ENCODE results near the gene IKBKG. TPM values are rescaled to one million over a fixed set of nuclear protein-coding genes. Genes with fewer than 3 reads are reported as not detected.
"Not testable (repeated sequence)": the region's sequence is repeated elsewhere in the genome, so short reads cannot be mapped to it uniquely, and the experiment has no call there.

Gene IKBKG
- total RNA-seq, 2 donors from 2014 or later = 9.9 to 11.9 TPM

DNA sequence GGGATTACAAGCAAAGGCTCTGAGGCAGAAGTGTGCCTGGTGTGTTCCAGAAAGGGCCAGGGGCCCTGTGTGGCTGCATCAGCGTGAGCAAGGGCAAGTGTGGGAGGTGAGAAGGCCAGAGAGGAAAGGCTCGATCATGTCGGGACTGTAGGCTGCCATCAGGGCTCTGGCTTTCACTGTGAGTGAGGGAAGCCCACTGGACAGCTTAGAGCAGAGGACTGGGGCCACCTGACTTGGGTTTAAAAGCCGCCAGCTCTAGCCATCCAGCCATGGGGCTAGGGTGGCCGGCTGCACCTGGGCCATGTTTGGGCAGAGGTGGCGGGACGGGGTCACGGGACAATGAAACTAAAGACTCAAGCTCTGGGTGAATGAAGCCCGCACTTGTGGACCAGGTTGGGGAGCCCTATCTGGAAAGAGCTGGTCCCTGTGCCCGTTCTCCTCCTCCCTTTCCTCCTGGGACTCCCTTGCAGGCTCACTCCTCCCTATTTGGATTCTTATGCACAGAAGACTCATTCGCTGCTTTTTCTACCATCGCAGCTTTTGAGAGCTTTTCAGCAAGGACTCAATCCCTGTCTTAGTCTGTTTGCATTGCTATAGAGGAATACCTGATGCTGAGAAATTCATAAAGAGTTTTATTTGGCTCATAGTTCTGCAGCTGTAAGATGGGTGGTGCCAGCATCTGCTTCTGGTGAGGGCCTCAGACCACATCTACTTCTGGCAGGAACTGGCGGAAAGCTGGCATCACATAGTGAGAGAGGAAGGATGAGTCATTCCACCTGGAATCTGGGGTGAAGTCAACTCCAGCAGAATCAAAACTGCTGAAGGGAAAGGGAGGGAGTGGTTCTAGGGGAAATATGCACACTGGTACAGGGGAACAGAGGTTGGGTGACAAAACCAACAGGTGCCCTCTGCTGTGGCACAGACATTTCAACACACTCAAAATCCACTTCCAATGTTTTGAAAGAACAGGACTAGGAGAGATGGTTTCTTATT is 56.3 kb downstream of the IKBKG start:
- peak in 2 of 4 donors; percentile 6 to 25 for DNase-seq
- Histone ChIP-seq H3K4me1 (no peaks in the 10 kb centered on the region), H3K36me3 (replicated peaks in 1 of 2; ENCODE audit: insufficient read depth in 1 of 2, low read depth in 2 of 2) (no peaks in the 10 kb centered on the region), H3K9me3 (no peaks in the 10 kb centered on the region), H3K27me3 (no peaks in the 10 kb centered on the region), H3K27ac (no peak overlapping the region), H3K4me3 (no peak overlapping the region)
- ATAC-seq = peak; percentile 70
- 52 to 70% methylated on average over 5 to 6 of the region's 13 CpGs for WGBS, 2 donors
- TF ChIP-seq POLR2A (IDR thresholded peaks at IDR 0.05) = no peak
- TF ChIP-seq, protein P1, sequence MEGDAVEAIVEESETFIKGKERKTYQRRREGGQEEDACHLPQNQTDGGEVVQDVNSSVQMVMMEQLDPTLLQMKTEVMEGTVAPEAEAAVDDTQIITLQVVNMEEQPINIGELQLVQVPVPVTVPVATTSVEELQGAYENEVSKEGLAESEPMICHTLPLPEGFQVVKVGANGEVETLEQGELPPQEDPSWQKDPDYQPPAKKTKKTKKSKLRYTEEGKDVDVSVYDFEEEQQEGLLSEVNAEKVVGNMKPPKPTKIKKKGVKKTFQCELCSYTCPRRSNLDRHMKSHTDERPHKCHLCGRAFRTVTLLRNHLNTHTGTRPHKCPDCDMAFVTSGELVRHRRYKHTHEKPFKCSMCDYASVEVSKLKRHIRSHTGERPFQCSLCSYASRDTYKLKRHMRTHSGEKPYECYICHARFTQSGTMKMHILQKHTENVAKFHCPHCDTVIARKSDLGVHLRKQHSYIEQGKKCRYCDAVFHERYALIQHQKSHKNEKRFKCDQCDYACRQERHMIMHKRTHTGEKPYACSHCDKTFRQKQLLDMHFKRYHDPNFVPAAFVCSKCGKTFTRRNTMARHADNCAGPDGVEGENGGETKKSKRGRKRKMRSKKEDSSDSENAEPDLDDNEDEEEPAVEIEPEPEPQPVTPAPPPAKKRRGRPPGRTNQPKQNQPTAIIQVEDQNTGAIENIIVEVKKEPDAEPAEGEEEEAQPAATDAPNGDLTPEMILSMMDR (IDR thresholded peaks at IDR 0.05) = no peak
- intact Hi-C loops (cut with DNase I) = no loop called here

DNA sequence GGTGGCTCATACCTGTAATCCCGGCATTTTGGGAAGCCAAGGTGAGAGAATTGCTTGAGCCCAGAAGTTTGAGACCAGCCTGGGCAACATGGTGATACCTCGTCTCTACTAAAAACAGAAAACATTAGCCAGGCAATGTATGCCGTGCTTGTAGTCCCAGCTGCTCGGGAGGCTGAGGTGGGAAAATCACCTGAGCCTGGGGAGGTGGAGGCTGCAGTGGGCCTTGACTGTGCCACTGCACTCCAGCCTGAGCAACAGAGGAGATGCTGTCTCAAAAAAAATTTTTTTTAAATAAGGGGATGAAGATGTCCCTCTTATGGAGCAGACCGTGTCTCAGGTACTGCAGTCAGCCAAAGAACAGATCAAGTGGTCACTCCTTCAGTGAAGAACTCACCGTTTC is 58.1 kb downstream of the IKBKG start:
- H3K27me3 ChIP-seq = no peaks in the 10 kb centered on the region
- no peak for ATAC-seq
- no peak overlapping the region for H3K27ac ChIP-seq
- DNase-seq = no peak
- H3K4me3 ChIP-seq = no peak overlapping the region
- H3K9me3 ChIP-seq = no peaks in the 10 kb centered on the region
- H3K4me1 ChIP-seq = no peaks in the 10 kb centered on the region
- intact Hi-C loops (cut with DNase I) = no loop called here
- TF ChIP-seq POLR2A (IDR thresholded peaks at IDR 0.05) = no peak
- TF ChIP-seq, protein P1 (IDR thresholded peaks at IDR 0.05) = no peak
- 67 to 82% methylated on average over 5 to 6 of the region's 6 CpGs for WGBS, 2 donors
- no peaks in the 10 kb centered on the region for H3K36me3 ChIP-seq (replicated peaks in 1 of 2; ENCODE audit: insufficient read depth in 1 of 2, low read depth in 2 of 2)

DNA sequence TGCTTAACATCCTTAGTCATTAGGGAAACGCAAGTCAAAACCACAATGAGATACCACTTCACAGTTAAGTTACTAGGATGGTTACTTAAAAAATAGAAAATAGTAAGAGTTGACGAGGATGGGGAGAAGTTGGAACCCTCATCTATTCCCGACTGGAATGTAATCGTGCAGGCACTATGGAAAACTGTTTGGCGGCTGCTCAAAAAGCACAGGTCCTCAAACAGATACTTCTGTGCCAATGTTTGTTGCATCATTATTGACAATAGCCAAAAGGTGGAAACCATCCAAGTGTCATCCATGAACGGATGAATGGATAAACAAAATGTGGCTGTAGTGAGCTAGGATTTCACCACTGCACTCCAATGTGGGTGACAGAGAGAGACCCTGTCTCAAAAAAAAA is 60.0 kb downstream of the IKBKG start:
- no peaks in the 10 kb centered on the region for H3K9me3 ChIP-seq
- H3K27me3 ChIP-seq = no peaks in the 10 kb centered on the region
- H3K27ac ChIP-seq = no peak overlapping the region
- no peaks in the 10 kb centered on the region for H3K36me3 ChIP-seq (replicated peaks in 1 of 2; ENCODE audit: insufficient read depth in 1 of 2, low read depth in 2 of 2)
- no peak for ATAC-seq
- intact Hi-C loops (cut with DNase I) = no loop called here
- no peak overlapping the region for H3K4me3 ChIP-seq
- whole genome bisulfite sequencing, 2 donors = 51 to 60% methylated on average over 6 of the region's 6 CpGs
- TF ChIP-seq, protein P1 (IDR thresholded peaks at IDR 0.05) = no peak
- no peak for TF ChIP-seq POLR2A (IDR thresholded peaks at IDR 0.05)
- no peaks in the 10 kb centered on the region for H3K4me1 ChIP-seq
- DNase-seq = no peak

DNA sequence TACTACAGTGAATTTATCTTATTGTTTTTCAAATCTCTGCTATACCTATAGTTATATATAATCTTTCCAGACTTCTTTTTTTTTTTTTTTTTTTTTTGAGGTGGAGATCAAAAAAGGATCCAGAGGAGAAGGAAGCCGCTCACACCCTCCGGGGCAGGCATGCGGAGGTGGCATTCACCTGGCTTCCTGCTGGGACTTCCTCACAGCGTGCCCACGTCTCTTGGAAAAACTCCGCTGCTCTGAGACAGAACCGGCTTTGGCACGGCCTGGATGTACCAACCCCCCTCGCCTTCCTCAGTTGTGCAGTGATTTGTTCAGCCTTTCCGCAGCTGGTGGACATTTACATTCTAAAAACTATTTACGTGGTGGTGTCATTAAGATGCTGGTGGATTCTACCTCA is 60.6 kb downstream of the IKBKG start:
- H3K9me3 ChIP-seq; DNase-seq; H3K27me3 ChIP-seq; ATAC-seq; H3K27ac ChIP-seq; H3K36me3 ChIP-seq (replicated peaks in 1 of 2; ENCODE audit: insufficient read depth in 1 of 2, low read depth in 2 of 2); intact Hi-C loops (cut with DNase I); H3K4me3 ChIP-seq; H3K4me1 ChIP-seq: not testable (repeated sequence)
- WGBS, 2 donors = 80 to 100% methylated on average over 4 of the region's 11 CpGs

DNA sequence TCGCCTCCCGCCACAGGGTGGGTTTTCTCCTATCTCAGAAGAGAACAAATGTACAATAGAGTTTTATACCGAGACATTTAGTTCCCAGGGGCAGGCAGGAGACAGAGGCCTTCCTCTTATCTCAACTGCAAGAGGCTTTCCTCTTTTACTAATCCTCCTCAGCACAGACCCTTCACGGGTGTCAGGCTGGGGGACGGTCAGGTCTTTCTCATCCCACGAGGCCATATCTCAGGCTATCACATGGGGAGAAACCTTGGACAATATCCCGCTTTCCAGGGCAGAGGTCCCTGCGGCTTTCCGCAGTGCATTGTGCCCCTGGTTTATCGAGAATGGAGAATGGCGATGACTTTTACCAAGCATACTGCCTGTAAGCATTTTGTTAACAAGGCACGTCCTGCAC is 61.4 kb downstream of the IKBKG start:
- 85 to 86% methylated on average over 4 to 8 of the region's 12 CpGs for WGBS, 2 donors
- ATAC-seq = not testable (repeated sequence)

DNA sequence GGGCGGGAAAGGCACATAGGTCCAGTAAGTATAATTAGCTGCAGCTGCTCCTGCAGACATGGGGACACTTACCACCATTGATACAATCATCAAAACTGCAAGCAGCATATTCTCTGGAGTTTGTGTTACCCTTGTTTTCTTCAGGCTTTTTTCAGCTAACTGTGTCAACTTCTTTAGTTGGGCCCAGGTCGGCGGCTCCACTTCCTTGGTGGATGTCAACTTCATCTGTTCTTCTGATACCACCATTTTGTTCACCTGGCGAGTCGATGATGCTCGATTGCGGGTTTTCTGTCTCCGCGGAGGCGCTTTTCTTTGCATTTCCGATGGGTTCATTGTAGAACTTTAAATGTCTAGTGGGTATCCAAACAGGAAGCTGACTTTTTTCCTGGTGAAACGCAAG is 63.7 kb downstream of the IKBKG start:
- DNase-seq; ATAC-seq; H3K4me3 ChIP-seq; H3K36me3 ChIP-seq (replicated peaks in 1 of 2; ENCODE audit: insufficient read depth in 1 of 2, low read depth in 2 of 2); H3K4me1 ChIP-seq; H3K27ac ChIP-seq; intact Hi-C loops (cut with DNase I); H3K9me3 ChIP-seq; H3K27me3 ChIP-seq: not testable (repeated sequence)
- WGBS, 2 donors = 91% methylated on average over 12 of the region's 12 CpGs

More for the DNA sequence above, 61.4 kb downstream of the IKBKG start:
- H3K27me3 ChIP-seq; H3K4me3 ChIP-seq; H3K9me3 ChIP-seq; H3K4me1 ChIP-seq; H3K36me3 ChIP-seq (replicated peaks in 1 of 2; ENCODE audit: insufficient read depth in 1 of 2, low read depth in 2 of 2); DNase-seq; intact Hi-C loops (cut with DNase I); H3K27ac ChIP-seq: not testable (repeated sequence)

DNA sequence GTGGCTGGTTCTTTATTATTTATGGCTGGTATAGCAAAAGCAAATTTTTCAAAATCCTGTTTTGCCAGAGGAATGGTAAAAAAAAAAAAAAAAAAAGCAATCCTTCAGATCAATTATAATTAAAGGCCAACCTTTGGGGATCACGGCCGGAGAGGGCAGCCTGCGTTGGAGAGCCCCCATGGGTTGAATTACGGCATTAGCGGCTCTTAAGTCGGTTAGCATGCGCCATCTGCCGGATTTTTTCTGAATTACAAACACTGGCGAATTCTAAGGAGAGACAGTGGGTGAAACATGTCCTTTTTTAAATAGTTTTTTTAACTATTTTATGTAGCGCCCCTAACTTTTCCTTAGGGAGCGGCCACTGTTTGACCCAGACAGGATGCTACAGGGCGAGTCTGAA is 66.2 kb downstream of the IKBKG start:
- H3K36me3 ChIP-seq (replicated peaks in 1 of 2; ENCODE audit: insufficient read depth in 1 of 2, low read depth in 2 of 2); DNase-seq; intact Hi-C loops (cut with DNase I); H3K4me1 ChIP-seq; H3K27ac ChIP-seq; H3K27me3 ChIP-seq; H3K4me3 ChIP-seq; ATAC-seq; H3K9me3 ChIP-seq: not testable (repeated sequence)
- WGBS, 2 donors = 0 to 5% methylated on average over 2 to 3 of the region's 12 CpGs

Data from body of pancreas (tissue), 4 donors.